HG03060 (cell line): ENCODE results near the gene RNF103.
"Not testable (repeated sequence)": the region's sequence is repeated elsewhere in the genome, so short reads cannot be mapped to it uniquely, and the experiment has no call there.

Source experiments
- ATAC-seq: cut with Tn5 transposase; IDR thresholded peaks from one replicate; pipeline ENCODE4 v1.9.1; 2021; ENCODE audit warnings: low read depth, moderate number of reproducible peaks; ENCODE audit not compliant: unreplicated experiment

Gene RNF103

GRCh38 chr2:86627550-86627949 is 3.9 kb upstream of the RNF103 start:
- no peak for ATAC-seq

GRCh38 chr2:86625096-86625495 is 1.4 kb upstream of the RNF103 start:
- ATAC-seq = no peak

GRCh38 chr2:86624267-86624547 is 542 bp upstream of the RNF103 start:
- no peak for ATAC-seq

GRCh38 chr2:86623043-86623493 is 597 bp downstream of the RNF103 start:
- no peak for ATAC-seq

GRCh38 chr2:86622519-86623042 is 1.1 kb downstream of the RNF103 start:
- no peak for ATAC-seq

- ATAC-seq = no peak
Measured at GRCh38 chr2:86621280-86621943, 2.3 kb downstream of the RNF103 start.

GRCh38 chr2:86617738-86618137 is 5.9 kb downstream of the RNF103 start:
- ATAC-seq = no peak

GRCh38 chr2:86617153-86617552 is 6.5 kb downstream of the RNF103 start:
- ATAC-seq = no peak

- no peak for ATAC-seq
Measured at GRCh38 chr2:86616502-86616901, 7.2 kb downstream of the RNF103 start.

GRCh38 chr2:86615596-86615995 is 8.1 kb downstream of the RNF103 start:
- ATAC-seq = no peak

- ATAC-seq = no peak
Measured at GRCh38 chr2:86613515-86613914, 10.2 kb downstream of the RNF103 start.

GRCh38 chr2:86610871-86611270 is 12.8 kb downstream of the RNF103 start:
- no peak for ATAC-seq

- no peak for ATAC-seq
Measured at GRCh38 chr2:86608832-86609410, 14.7 kb downstream of the RNF103 start.

GRCh38 chr2:86603905-86604304 is 19.8 kb downstream of the RNF103 start:
- no peak for ATAC-seq

- ATAC-seq = no peak
Measured at GRCh38 chr2:86598966-86599365, 24.7 kb downstream of the RNF103 start.

GRCh38 chr2:86596118-86596517 is 27.5 kb downstream of the RNF103 start:
- no peak for ATAC-seq

- no peak for ATAC-seq
Measured at GRCh38 chr2:86593266-86593665, 30.4 kb downstream of the RNF103 start.

GRCh38 chr2:86592547-86593230 is 31.0 kb downstream of the RNF103 start:
- no peak for ATAC-seq

GRCh38 chr2:86589701-86590100 is 34.0 kb downstream of the RNF103 start:
- not testable (repeated sequence) for ATAC-seq

- no peak for ATAC-seq
Measured at GRCh38 chr2:86584151-86584913, 39.3 kb downstream of the RNF103 start.

GRCh38 chr2:86580560-86580959 is 43.1 kb downstream of the RNF103 start:
- no peak for ATAC-seq
